Psoas muscle (tissue), 8 donors: Measurements from ENCODE around the gene ZEB2. TPM values are rescaled to one million over a fixed set of nuclear protein-coding genes. Genes with fewer than 3 reads are reported as not detected.

Experiments
- ATAC-seq, 4 donors: fragments of 200-7000 bp; cut with Tn5 transposase; one replicate each; pipeline ENCODE4 v1.9.1; 2020; ENCODE audit warnings: moderate library complexity in 3 of 4, mild to moderate bottlenecking in 2 of 4
- DNase-seq, 2 donors: peaks; one replicate each; pipeline ENCODE4 v3.0.0-alpha.2; 2020
- H3K27ac ChIP-seq: fragments of 200-600 bp; one replicate; pipeline ENCODE4 v1.8.0; 2022
- H3K27me3 ChIP-seq, 3 donors: fragments of 200-600 bp in 1 of 3; one replicate each; pipeline versions ENCODE4 v1.6.1 to v1.8.0; 2013 to 2022; ENCODE audit warnings: low read length in 2 of 3, mild to moderate bottlenecking in 2 of 3, moderate library complexity in 1 of 3; ENCODE audit not compliant: insufficient read depth in 3 of 3
- H3K36me3 ChIP-seq, 2 donors: fragments of 200-600 bp in 1 of 2; one replicate each; pipeline versions ENCODE4 v1.6.1 to v1.8.0; 2013 to 2022; ENCODE audit warnings: low read depth in 1 of 2, mild to moderate bottlenecking in 1 of 2, moderate library complexity in 1 of 2; ENCODE audit not compliant: insufficient read depth in 1 of 2
- H3K4me1 ChIP-seq: fragments of 200-600 bp; one replicate; pipeline ENCODE4 v1.8.0; 2022
- H3K4me3 ChIP-seq: fragments of 200-600 bp; one replicate; pipeline ENCODE4 v1.8.0; 2022; ENCODE audit warnings: mild to moderate bottlenecking
- H3K9me3 ChIP-seq: fragments of 200-600 bp; one replicate; pipeline ENCODE4 v1.8.0; 2022
- WGBS, 3 donors: extraction: QIAGEN DNeasy Blood & Tissue Kit; methylation state at CpG; one replicate each; pipeline versions ENCODE4 v1.1.6 to v1.1.7; 2013; 5-methylcytosine and 5-hydroxymethylcytosine counted together
- intact Hi-C, 2 donors: fragments of 100-400 bp; cut with DNase I; formaldehyde crosslinking; loops; one replicate each; pipeline versions ENCODE4 v1.11.0 to v1.14.2; 2022
- polyA plus RNA-seq, 3 donors: library from polyadenylated mRNA; stranded (reverse); fragments of 200-250 nt; gene quantifications; one replicate each; pipeline ENCODE4 v1.2.3, GENCODE V29; 2013
- total RNA-seq, 4 donors: library from RNA; stranded (reverse); fragmentation: NEBNext Ultra II Directional in 2 of 4; extraction: Animal tissue kit (Norgen Biotek cat#: 25700) in 2 of 4; gene quantifications; one replicate each; pipeline versions ENCODE4 v1.2.1 to v1.2.4, GENCODE V29; 2021 to 2023
- TF ChIP-seq, protein P1 (sequence below): fragments of 200-600 bp; IDR thresholded peaks from one replicate; pipeline ENCODE4 v1.8.0; 2022; ENCODE audit warnings: antibody characterized with exemption
- donor health status: healthy with polysubstance abuse.
- donor health status: DM: no; HTN: no; CAD: no; lungs with moderate emphysema.
- donor health status: Bipolar disorder and iron deficiency.
- donor health status: healthy.
- donor health status: DM: yes; HTN: yes; CAD: no.
- donor health status: DM: no; HTN: no; CAD: no.
- donor health status: DM: no; HTN: no; CAD: no.
- donor health status: DM: yes; HTN: yes; CAD: no.

Gene ZEB2
- total and polyA plus RNA-seq, 7 donors: 11.6 to 48.7 (median 23.3) TPM

- WGBS, 3 donors: 76 to 86% (median 79%) methylated on average over 4 of the region's 4 CpGs
- DNase-seq (no peak), ATAC-seq (no peak)
- Histone ChIP-seq H3K9me3 (no peaks in the 10 kb centered on the region), H3K27me3 (no peaks in the 10 kb centered on the region), H3K4me1 (peaks cover 6% of the 10 kb centered on the region), H3K36me3 (no peaks in the 10 kb centered on the region), H3K4me3 (no peak overlapping the region), H3K27ac (no peak overlapping the region)
- TF ChIP-seq, protein P1, sequence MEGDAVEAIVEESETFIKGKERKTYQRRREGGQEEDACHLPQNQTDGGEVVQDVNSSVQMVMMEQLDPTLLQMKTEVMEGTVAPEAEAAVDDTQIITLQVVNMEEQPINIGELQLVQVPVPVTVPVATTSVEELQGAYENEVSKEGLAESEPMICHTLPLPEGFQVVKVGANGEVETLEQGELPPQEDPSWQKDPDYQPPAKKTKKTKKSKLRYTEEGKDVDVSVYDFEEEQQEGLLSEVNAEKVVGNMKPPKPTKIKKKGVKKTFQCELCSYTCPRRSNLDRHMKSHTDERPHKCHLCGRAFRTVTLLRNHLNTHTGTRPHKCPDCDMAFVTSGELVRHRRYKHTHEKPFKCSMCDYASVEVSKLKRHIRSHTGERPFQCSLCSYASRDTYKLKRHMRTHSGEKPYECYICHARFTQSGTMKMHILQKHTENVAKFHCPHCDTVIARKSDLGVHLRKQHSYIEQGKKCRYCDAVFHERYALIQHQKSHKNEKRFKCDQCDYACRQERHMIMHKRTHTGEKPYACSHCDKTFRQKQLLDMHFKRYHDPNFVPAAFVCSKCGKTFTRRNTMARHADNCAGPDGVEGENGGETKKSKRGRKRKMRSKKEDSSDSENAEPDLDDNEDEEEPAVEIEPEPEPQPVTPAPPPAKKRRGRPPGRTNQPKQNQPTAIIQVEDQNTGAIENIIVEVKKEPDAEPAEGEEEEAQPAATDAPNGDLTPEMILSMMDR: no peak
- intact Hi-C loops: no loop called here
Observed at GRCh38 chr2:144467502-144468137, 52.3 kb downstream of the ZEB2 start.

DNA sequence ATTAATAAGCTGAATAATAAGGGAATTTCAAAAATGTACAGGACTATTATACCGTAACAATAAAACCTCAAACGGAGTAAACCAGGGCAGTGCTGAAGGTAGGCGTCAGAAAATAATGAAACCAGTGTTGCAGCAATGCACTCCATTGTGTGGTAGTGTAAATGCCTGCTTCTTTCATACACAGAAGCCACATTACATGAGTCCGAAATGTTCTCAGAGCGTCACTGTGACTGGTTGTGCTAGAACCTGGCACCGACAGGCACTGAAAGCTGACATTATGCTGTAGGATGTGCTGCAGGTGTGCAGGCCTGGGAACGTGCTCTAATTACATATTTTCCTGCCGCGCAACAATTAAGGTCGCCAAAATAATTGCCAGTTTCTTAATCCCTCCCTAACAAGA lies 53.3 kb downstream of the ZEB2 start:
- DNase-seq: no peak
- Histone ChIP-seq H3K4me3 (no peak overlapping the region), H3K4me1 (peaks cover 7% of the 10 kb centered on the region), H3K27me3 (no peaks in the 10 kb centered on the region), H3K27ac (no peak overlapping the region), H3K36me3 (no peaks in the 10 kb centered on the region), H3K9me3 (no peaks in the 10 kb centered on the region)
- TF ChIP-seq, protein P1: no peak
- intact Hi-C loops: no loop called here
- WGBS, 3 donors: 57 to 74% (median 64%) methylated on average over 10 of the region's 10 CpGs
- ATAC-seq: no peak

DNA sequence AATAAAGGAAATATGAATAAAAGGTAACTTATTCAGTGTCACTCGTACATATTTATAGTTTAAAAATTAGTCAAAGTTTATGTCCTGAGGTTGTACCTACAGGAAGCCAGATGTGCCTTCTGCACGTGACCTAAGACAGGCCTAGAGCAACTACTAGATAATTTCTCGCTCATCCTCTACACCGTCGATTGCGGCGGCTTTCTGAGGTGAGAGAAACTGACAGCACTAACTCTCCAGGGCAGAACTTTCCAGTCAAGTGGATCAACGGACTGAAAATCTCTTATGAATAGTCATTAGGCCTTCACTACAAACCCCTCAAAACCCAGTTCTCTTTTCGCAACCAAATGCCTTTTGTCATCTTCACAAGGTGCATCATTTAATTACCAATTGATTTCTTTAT lies 54.2 kb downstream of the ZEB2 start:
- Histone ChIP-seq H3K4me3 (no peak overlapping the region), H3K4me1 (peaks cover 9% of the 10 kb centered on the region), H3K27me3 (no peaks in the 10 kb centered on the region), H3K9me3 (no peaks in the 10 kb centered on the region), H3K36me3 (no peaks in the 10 kb centered on the region), H3K27ac (no peak overlapping the region)
- TF ChIP-seq, protein P1: no peak
- 92 to 96% (median 94%) methylated on average over 9 of the region's 9 CpGs for WGBS, 3 donors
- intact Hi-C loops: no loop called here
- no peak for ATAC-seq
- DNase-seq: no peak

GRCh38 chr2:144464730-144465129 lies 55.2 kb downstream of the ZEB2 start:
- ATAC-seq: no peak
- Histone ChIP-seq H3K27me3 (no peaks in the 10 kb centered on the region), H3K36me3 (no peaks in the 10 kb centered on the region), H3K4me1 (peaks cover 13% of the 10 kb centered on the region), H3K9me3 (no peaks in the 10 kb centered on the region), H3K27ac (no peak overlapping the region), H3K4me3 (no peak overlapping the region)
- WGBS, 3 donors: 87 to 91% (median 89%) methylated on average over 5 of the region's 5 CpGs
- no peak for DNase-seq
- TF ChIP-seq, protein P1: no peak
- intact Hi-C loops: loop anchor here in 1 of 2 donors (5.0 kb wide), 1 partner anchor 43 kb away; no protein-coding TSS in a partner anchor

DNA sequence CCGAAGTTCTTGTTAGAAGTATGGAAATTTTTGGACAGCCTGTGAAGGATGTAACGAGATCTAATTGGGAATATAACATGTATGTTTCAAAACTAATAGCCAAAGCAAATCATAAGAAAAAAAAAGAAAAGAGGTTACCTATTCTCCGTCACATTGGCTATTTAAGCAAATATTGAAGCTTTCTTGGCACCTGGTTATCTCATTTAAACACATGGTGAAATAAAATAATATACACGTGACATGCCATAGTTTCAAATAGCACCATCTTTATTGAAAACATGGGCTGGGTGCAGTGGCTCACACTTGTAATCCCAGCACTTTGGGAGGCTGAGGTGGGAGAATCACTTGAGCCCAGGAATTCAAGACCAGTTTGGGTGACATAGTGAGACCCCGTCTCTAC lies 56.7 kb downstream of the ZEB2 start:
- TF ChIP-seq, protein P1: no peak
- no peaks in the 10 kb centered on the region for H3K36me3 ChIP-seq

More for the DNA sequence above, 56.7 kb downstream of the ZEB2 start:
- DNase-seq: no peak
- 90 to 96% (median 93%) methylated on average over 5 of the region's 5 CpGs for WGBS, 3 donors
- H3K4me1 ChIP-seq: peaks cover 21% of the 10 kb centered on the region
- H3K4me3 ChIP-seq: no peak overlapping the region
- H3K9me3 ChIP-seq: no peaks in the 10 kb centered on the region
- H3K27me3 ChIP-seq: no peaks in the 10 kb centered on the region
- intact Hi-C loops: loop anchor here in 1 of 2 donors (5.0 kb wide), 1 partner anchor 44 kb away; no protein-coding TSS in a partner anchor
- H3K27ac ChIP-seq: no peak overlapping the region
- ATAC-seq: no peak
